ENCODE data around the gene IFFO2.

GRCh38 chr1:18928406-18928805 is 28.1 kb downstream of the IFFO2 start:
- TF ChIP-seq CTCF (IDR thresholded peaks at IDR 0.05) = no peak
- TF ChIP-seq POLR2A (IDR thresholded peaks at IDR 0.05) = no peak

Data from upper lobe of left lung (tissue), 4 donors.